Effector CD8-positive, alpha-beta T cell (primary cell): Measurements from ENCODE around the gene ANP32E.
A peak's percentile ranks its signal among the peaks of the same experiment; 100 is the strongest.
"Not testable (repeated sequence)": the region's sequence is repeated elsewhere in the genome, so short reads cannot be mapped to it uniquely, and the experiment has no call there.

ENCODE experiments used
- DNase-seq: peaks from one replicate; lab custom pipeline; 2025; lab: John Stamatoyannopoulos, UW

The ANP32E gene

DNA sequence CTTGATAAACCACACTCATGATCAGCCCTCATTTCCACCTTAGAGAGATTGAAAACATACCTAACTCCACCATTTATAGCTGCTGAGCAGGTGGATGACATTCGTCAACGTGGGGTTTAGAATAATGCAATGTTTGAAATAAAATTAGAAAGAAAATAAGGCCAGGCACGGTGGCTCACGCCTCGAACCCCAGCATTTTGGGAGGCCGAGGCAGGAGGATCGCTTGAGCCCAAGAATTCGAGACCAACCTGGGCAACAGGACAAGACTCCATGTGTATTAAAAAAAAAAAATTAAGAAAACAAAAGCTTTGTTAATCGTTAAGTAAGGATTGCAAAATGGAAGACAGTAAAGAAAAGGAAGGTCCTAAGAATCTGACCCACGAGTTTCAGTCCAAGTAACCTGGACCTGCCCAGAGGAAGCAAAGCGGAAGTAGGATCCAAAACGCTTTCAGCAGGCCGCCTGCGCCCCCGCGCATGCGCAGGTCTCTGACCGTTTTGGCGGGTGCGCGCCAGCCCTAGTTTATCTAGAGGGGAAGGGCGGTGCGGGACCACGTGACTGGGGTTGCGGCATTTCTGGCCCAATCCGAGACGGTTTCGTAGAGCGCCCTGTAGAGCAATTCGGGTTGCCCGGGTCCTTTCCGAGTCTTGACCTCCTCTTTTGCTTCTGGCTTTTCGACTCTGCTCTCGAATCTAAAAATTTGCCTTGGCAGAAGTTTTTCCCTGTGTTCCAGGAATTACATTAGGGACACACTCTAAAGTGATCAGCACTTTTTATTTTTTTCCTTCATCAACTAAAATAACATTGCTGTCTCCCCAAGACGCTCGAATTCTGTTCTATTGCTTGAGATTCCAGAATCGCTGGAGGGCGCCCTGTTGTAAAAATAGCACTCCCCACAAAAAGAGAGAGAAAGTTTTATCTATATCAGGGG, 22.5 kb downstream of the ANP32E start:
- peak; percentile 80 for DNase-seq

DNA sequence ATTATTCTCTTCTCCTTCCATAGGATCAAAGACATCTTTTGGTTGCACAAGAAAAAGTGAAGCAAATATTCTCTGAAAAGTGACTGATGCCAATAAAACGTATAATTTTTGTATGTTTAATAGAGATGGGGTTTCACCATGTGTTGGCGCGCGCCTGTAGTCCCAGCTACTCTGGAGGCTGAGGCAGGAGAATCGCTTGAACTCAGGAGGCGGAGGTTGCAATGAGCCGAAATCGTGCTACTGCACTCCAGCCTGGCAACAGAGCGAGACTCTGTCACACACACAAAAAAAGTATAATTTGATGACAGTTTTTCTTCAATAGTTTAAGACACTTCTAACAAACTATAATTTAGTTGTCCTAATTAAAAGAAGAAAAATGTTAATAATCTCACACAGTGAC, 23.8 kb downstream of the ANP32E start:
- DNase-seq: no peak

DNA sequence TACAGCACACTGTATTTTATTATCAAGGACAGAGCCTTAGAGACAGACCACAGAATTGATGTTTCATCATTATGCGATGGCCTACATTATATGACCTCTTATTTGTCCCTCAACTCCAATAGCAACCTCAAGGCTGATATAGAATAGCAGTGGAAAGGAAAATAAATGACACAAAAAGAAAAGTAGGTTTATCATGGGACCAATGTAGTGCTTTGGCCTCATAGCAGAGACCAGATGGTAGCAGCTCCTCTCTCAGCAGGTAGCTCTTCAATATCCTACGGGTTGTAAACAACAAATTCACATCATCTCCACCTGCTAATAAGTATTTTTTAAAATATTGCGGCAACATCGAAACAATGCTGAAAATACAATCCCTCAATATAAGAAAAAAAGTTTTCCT, 25.2 kb downstream of the ANP32E start:
- no peak for DNase-seq

DNA sequence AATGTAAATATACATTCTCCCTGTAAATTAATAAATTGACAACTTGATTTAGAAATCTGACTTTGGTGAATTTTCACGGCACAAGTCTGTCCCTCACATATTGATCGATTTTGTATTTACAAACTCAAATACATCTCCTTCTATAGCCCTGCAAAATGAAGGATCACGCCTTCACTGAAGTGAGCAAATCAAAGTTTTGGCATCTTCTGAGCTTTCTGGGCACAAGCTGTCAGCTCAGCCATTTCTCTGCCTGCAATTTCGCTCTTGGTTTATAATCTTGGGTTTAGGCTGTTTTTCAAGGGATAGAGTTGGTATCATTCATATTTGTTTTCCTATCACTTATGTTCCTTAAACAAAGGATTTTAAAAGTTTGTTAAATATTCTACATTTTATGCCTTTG, 25.8 kb downstream of the ANP32E start:
- DNase-seq: no peak

DNA sequence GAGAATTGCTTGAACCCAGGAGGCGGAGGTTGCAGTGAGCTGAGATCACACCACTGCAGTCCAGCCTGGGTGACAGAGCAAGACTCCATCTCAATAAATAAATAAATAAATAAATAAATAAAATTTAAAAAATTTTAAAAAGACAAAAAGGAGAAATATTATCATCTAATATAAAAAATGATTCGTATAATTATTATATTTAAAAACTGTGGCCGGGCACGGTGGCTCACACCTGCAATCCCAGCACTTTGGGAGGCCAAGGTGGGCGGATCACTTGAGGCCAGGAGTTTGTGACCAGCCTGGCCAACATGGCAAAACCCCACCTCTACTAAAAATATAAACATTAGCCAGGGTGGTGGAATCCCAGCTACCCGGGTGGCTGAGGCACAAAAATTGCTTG, 27.5 kb downstream of the ANP32E start:
- DNase-seq: not testable (repeated sequence)

DNA sequence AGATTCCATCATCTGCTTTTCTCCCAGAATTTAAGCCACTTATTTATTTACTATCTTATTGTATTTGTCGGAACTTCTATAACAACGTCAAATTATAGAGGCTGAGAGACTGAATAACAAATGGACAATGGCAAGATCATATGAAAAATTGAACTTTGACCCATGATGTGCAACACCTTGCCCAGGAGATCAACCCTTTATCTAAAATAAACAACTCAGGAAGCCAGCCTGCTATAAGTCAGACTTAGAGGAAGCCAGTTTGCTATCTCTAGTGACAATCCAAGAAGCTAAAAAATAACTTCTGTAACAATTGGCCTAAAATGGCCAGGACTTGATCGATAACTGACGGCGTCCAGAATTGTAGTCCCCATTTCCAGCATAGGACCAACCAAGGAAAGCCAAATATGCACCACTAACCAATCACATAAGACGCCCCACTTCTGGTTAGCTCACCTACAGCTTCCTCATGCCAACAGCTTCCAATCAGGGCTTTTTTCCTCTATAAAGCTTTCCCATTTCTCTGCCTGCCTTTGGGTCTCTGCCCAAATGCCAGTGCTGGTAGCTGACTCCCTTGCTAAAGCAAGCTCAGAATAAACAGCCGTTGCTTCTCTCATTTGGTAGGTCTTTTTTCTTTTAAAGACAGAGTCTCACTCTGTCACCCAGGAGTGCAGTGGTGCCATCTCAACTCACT, 28.5 kb downstream of the ANP32E start:
- no peak for DNase-seq

DNA sequence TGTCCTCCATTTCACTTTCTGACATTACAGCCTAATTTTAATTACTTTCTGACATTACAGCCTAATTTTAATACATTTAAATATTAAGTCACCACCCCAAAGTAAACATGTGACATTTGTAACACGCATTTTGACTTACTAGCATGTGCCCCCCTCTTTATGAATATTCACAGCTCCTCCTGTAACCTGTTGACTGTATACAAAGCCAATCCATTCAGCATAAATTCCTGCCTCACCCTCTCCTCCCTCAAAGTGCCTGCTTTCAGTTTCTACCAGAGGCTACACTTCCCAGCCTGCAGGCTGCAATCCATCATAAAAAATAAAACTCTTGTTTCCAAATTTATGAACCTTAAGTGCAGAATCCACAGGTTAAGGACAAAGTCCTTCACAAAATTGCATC, 39.5 kb downstream of the ANP32E start:
- DNase-seq: no peak

DNA sequence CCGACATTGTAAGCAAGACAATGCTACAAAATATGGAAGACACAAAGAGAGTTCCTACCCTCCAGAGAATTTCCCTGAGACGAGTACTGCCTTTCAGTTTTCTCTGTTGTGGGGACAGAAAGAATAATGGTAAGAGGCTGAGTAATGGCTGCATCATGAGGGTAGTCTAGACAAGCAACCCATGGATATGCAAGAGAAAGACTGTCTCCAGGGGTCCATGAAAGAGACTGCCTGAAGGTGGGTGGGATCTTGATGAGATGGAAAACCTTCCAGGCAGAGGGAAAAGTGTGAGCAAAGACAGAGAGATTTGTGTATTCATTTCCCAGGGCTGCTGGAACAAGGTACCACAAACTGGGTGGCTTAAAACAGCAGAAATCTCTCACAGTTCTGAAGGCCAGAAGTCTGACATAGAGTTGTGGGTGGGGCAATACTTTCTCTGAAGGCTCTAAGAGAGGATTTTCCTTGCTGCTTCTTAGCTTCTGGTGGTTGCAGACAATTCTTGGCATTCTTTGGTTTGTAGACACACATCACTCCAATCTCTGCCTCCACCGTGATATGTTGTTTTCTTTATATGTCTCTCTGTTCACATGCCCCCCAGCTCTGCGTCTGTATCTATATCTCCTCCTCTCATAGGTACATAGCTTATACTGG, 41.4 kb downstream of the ANP32E start:
- DNase-seq: no peak

DNA sequence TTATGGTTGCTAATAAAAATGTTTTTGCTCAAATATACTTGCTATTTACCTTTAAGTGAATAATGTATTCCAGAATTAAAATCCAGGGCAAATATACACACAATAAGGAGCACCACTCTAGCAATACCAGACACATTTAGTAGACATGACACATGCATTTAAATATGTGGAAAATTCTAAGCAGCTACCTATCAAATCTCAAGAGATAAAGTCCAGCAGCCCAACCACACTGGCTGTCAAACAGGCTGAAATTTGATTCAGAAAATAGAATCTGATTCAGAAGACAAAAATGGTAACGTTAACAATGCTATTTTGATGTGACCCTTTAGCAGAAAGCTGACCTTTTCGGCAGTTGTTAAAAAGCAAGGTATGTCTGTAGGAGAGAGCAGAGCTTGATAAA, 43.9 kb downstream of the ANP32E start:
- DNase-seq: no peak

DNA sequence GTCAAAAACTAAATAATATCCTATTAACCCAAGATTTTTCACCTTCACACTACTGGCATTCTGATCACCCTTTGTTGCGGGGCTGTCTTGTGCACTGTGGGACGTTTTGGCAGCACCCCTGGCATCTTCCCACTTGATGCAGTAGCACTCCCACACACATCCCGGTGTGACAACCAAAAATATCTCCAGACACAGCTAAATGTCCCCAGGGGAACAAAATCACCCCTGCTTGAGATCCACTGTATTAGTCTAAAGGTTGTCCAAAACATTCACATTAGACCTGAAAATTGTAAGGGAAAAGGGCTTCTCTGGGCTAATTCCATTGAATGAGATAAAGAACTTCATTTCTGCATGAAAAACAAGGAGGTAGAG, 48.4 kb downstream of the ANP32E start:
- no peak for DNase-seq

DNA sequence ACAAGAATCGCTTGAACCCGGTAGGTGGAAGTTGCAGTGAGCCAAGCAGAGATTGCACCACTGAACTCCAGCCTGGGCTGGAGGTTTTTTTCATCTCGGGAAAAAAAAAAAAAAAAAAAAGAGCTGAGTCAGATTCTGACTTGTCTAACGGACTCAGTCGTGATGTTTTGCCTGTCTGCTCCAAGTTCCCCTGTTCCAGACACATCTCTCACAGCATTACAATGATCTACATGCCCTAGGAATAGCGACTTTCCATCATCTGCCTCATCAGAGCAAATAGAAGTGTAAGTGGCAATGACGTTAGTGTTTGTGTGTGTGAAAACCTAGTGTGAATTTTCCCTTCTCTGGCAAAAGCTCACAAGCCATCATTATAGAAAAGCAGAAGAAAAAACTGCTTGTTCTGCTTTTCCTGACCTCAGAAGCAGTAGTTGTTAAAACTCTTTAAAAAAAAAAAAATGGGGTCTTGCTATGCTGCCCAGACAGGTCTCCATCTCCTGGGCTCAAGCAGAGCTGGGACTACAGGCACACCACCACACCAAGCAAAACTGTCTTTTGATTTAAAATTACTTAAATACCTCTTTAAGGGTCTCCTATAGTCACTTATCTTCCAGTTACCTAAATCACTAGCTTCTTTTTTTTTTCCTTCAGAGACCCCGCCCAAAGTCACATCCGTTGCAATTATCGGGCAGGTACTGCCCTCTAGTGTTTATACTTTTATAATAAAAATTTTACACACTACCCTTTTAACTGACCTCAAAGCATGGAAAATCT, 48.9 kb downstream of the ANP32E start:
- no peak for DNase-seq

DNA sequence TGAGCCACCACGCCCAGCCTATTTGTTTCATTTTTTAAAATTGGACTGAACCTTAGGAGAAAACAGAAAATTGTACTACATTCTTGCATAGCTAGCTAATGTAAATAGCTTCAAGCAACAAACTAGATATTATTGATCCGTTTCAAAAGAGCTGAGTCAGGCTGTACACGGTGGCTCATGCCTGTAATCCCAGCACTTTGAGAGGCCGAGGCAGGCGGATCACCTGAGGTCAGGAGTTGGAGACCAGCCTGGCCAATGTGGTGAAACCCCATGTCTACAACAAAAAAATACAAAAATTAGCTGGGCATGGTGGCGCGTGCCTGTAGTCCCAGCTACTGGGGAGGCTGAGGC, 49.5 kb downstream of the ANP32E start:
- not testable (repeated sequence) for DNase-seq

DNA sequence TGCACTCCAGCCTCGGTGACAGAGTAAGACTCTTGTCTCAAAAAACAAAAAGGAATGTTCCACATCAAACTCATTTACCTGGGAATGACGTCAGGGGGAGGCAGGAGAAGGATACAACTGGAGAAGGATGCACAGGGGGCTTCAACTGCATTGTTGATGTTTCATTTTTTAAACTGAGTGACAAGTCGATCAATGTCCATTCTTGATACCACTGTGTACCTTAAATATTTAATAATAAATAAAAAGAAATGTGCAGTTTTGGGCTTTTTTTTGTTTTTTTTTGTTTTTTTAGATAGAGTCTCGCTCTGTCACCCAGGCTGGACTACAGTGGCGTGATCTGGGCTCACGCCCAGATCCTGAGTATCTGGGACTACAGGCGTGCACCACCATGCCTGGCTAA, 50.4 kb downstream of the ANP32E start:
- no peak for DNase-seq

DNA sequence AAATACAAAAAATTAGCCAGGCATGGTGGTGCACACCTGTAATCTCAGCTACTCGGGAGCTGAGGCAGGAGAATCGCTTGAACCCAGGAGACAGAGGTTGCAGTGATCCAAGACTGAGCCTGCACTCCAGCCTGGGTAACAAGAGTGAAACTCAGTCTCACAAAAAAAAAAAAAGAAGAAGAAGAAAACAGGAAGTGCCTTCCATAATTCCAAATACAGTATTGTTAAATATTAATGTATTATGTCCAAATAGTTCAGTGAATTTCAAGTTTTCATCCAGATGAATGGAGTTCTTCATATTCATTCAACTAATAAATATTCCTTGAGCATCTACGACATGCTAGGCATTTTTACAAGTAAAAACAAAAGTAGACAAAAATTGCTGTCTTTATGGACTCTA, 52.9 kb downstream of the ANP32E start:
- DNase-seq: no peak

DNA sequence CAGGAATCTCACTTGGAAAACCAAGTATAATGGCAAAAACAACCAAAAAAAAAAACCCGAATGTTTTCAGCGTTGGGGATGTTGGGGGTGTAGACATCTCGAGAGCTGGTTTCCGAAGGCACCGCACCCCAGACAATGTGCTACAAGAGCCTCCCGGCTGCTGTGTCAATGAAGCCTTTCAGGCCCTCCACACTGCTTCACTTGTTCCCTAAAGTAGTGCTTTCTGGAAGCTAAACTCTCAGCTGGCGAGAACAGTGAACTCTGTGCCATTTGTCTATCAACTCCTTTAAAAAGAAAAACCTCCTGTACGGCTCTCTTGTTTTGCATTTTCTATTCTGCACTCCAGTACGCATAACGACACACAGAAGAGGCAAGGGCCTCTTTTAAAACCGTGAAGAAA, 53.7 kb downstream of the ANP32E start:
- no peak for DNase-seq

DNA sequence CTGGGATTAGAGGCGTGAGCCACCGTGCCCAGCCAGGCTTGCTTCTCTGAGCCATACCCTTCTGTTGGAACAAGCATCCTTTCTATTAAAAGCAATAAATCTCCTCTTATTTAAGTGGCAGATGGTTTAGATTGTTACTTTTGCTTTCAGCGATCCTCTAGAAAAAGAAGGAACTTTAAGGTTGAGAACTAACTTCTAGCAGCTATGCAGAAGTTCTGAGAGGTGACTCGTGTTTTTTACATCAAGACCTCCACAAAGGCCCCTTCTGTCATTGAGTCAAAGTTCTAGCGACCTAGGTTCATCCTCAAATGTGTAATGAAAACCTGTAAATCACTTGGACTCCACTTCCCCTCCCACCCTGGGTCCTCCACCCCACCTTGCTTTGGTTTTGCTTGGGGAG, 55.4 kb downstream of the ANP32E start:
- no peak for DNase-seq

DNA sequence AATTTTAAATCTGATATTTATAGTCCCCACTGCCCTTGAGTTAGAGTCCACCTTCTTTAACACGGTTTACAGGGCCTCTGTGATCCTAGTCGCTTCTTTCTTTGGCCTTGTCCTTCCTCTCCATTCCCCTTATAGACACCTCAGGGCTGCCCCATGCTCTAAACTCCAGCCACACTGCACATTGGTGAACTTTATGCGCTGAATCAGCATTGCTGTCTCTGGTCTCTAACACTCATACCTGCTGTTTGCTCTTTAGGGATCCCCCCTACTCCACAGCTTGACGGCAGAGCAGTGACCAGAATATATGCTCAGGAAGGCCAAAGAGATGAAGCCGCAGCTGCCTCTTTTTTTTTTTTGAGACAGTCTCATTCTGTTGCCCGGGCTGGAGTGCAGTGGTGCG, 56.0 kb downstream of the ANP32E start:
- no peak for DNase-seq

DNA sequence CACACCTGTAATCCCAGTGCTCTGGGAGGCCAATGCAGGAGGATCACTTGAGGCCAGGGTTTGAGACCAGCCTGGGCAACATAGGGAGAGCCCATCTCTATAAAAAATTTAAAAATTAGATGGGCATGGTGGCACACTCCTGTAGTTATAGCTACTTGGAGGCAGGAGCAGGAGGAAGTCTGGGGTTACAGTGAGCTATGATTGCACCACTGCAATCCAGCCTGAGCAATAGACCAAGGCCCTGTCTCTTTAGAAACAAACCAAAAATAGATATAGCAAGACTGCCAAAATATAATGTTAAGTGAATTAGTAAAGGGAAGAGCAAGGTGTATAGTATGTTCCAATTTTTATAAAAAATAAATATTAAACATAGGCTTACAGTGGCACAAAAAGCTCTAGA, 57.4 kb downstream of the ANP32E start:
- DNase-seq: no peak

DNA sequence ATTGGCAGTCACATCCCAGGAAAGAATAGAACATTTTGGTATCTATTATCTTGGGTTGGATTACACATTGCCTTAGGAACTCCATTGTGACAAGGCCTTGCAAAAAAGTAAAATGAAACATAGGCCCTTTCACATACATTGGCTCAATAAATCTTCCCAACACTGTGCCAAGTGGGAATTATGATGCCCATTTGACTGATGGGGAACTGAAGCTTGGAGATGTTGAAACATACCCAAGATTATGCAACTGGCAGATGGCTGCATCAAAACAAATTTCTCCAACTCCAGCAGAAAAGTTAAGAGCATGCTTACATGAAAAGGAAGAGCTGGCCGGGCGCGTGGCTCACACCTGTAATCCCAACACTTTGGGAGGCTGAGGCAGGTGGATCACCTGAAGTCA, 59.3 kb downstream of the ANP32E start:
- no peak for DNase-seq

DNA sequence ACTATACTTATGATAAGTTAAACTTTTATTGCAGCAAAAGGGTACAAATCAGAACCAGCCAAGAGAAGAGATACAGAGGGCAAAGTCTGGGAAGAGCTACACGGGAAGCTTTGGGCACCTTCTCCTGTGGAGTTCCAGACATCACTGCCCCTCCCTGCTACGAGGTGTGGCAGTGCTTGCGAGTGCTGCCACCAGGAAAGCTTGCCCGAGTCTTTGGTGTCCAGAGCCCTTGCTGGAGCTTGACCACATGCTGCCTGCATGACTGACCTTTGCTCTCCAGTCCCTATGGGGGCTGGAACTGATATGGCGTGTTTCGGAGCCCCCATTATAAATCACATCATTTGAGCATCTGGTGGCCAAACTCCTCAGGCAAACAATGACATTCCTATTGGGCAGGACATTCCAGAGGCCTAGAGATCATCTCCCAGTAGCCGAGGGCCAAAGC, 62.7 kb downstream of the ANP32E start:
- DNase-seq: no peak

DNA sequence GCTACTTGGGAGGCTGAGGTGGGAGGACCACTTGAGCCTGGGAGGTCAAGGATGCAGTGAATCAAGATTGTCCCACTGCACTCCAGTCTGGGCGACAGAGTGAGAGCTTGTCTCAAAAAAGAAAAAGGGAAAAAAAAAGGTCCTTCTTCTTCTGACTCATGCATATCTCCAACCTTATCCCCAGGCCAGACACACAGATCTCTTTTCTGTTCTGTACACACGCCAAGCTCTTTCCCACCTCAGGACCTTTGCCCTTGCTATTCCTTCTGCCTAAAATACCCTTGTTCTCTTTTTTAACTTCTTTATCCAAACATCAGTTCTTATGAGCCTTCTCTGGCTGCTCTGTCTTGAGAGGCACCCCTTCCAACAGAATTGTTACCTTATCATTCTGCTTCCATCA, 64.1 kb downstream of the ANP32E start:
- DNase-seq: no peak

DNA sequence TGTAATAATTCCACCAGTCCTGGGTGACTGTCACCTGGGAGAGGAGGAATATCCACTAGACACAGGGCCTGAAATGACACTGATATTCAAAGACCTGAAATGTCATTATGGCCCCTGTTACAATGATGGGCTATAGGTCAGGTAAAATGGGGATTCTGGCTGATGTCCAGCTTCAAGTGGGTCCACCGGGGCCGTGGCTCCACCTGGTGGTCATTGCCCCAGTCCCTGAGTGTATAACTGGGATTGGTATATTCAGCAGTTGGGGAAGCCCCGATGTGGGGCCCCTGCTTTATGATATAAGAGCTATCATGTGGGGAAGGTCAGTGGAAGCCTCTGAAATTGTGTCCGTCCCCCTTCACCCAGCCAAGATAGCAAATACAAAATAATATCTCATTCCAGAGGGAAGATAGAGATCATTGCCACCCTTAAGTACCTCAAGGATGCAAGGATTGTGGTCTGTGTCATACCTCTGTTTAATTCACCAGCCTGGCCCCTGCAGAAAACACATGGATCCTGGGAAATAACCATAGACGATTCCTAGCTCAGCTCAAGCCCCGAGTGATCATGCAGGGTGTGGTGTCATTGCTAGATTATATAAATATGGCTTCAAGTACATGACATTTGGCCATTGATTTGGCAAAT, 66.8 kb downstream of the ANP32E start:
- peak; percentile 25 for DNase-seq
